NCI-H146 treated with DMSO at 0.1 percent for 48 hours (cell line): ENCODE data around the gene UNC13B.
"Not testable (repeated sequence)": the region's sequence is repeated elsewhere in the genome, so short reads cannot be mapped to it uniquely, and the experiment has no call there.

ENCODE experiments used
- DNase-seq: peaks from one replicate; lab custom pipeline; 2025; ENCODE audit not compliant: unreplicated experiment; lab: John Stamatoyannopoulos, UW

Gene UNC13B

GRCh38 chr9:35220659-35221338 is 59.0 kb downstream of the UNC13B start:
- no peak for DNase-seq

GRCh38 chr9:35225677-35226076 is 63.9 kb downstream of the UNC13B start:
- DNase-seq = no peak

DNA sequence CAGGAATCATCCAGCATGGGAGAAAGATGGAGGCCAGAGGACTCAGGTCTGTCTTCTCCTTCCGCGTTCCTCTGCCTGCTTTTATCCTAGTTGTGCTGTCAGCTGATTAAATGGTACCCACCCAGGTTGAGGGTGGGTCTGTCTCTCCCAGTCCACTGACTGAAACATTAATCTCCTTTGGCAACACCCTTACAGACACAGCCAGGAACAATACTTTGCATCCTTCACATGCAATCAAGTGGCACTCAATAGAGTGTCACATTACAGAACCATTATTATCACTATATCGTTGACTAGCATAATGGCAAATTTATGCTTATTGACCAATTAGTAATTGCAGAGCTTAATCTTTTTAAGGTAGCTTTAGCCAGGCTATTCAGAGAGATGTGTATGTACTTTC is 64.8 kb downstream of the UNC13B start:
- DNase-seq = peak; percentile 89

GRCh38 chr9:35227284-35227683 is 65.5 kb downstream of the UNC13B start:
- DNase-seq = no peak

GRCh38 chr9:35229066-35229778 is 67.4 kb downstream of the UNC13B start:
- DNase-seq = no peak

DNA sequence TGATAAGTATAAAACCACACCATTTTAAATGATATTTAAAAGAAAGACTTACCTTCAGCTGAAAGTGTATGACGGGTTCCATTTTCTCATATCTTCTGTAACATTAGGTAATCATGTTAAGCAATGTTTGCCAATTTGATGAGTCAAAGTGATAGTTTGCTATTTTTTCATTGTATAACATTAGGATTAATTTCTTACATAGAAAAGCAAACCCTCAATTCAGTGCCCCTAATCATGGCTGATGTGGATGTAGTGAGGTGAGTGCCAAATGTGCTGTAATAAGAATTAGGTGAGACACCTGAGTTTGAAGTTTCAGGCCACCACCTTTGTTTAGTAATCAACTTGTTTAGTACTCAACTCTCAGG is 68.0 kb downstream of the UNC13B start:
- no peak for DNase-seq

- DNase-seq = peak; percentile 24
Measured at GRCh38 chr9:35232867-35233544, 71.2 kb downstream of the UNC13B start.

GRCh38 chr9:35236692-35237091 is 74.9 kb downstream of the UNC13B start:
- no peak for DNase-seq

- peak; percentile 29 for DNase-seq
Measured at GRCh38 chr9:35237311-35237710, 75.5 kb downstream of the UNC13B start.

DNA sequence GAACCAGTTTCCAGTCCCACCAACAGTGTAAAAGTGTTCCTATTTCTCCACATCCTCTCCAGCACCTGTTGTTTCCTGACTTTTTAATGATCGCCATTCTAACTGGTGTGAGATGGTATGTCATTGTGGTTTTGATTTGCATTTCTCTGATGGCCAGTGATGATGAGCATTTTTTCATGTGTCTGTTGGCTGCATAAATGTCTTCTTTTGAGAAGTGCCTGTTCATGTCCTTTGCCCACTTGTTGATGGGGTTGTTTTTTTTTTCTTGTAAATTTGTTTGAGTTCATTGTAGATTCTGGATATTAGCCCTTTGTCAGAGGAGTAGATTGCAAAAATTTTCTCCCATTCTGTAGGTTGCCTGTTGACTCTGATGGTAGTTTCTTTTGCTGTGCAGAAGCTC is 84.1 kb downstream of the UNC13B start:
- not testable (repeated sequence) for DNase-seq

DNA sequence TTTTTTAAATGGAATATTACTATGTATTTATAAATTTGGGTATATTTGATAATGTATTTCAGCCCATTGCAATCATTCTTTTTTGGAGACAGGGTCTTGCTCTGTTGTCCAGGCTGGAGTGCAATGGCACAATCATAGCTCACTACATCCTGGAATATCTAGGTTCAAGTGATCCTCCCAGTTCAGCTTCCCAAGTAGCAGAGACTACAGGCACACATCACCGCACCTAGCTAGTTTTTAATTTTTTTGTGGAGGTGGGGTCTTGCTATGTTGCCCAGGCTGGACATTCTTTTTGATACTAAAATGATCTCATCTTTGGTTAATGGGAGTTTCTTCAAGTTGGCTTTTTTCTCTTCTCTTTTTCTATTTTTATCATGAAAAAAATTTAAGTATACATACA is 91.3 kb downstream of the UNC13B start:
- DNase-seq = no peak

DNA sequence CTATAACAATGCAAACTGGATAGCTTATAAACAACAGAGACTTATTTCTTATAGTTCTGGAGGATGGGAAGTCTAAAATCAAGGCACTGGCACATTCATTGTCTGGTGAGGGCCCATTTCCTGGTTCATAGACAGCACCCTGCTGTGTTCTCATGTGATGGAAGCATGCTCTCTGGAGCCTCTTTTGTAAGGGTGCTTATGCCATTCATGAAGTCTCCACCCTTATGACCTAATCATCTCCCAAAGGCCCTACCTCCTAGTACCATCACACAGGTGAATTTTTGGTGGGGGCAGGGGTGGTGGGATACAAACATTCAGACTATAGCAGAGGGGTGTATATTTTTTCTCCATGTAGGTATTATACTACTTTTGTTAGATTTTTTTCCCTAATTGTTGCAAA is 92.4 kb downstream of the UNC13B start:
- DNase-seq = peak; percentile 62

- DNase-seq = no peak
Measured at GRCh38 chr9:35254984-35255857, 93.4 kb downstream of the UNC13B start.

- DNase-seq = no peak
Measured at GRCh38 chr9:35257986-35258659, 96.3 kb downstream of the UNC13B start.

- DNase-seq = peak; percentile 68
Measured at GRCh38 chr9:35258660-35259474, 97.1 kb downstream of the UNC13B start.

DNA sequence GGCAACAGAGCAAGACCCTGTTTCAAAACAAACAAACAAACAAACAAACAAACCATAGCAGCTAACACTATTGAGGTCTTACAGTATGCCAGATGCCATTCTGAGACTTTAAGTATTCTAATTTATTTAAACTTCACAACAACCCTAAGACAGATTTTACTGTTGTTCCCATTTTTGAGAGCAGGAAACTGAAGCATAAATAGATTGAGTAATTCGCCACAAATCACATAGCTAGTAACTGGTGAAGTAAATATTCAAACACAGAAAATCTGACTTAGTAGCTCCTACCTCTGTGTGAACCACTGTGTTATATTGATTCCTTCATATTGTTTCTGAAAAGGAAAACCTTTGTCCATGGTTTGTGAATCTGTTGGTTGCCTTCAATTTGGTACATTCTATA is 98.4 kb downstream of the UNC13B start:
- no peak for DNase-seq

DNA sequence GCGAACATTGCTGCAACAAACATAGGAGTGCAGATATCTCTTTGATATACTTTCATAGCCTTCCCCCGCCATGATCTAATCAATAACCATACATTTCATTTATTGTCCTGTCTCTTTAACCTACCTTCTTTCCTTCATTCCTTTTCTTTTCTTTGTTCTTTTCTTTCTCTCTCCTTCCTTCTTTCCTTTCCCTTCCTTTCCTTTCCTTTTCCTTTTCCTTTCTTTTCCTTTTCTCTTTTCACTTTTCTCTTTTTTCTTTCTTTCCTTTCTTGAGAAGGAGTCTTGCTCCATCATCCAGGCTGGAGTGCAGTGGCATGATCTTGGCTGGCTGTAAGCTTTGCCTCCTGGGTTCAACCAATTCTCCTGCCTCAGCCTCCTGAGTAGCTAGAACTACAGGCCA is 100.3 kb downstream of the UNC13B start:
- DNase-seq = no peak

DNA sequence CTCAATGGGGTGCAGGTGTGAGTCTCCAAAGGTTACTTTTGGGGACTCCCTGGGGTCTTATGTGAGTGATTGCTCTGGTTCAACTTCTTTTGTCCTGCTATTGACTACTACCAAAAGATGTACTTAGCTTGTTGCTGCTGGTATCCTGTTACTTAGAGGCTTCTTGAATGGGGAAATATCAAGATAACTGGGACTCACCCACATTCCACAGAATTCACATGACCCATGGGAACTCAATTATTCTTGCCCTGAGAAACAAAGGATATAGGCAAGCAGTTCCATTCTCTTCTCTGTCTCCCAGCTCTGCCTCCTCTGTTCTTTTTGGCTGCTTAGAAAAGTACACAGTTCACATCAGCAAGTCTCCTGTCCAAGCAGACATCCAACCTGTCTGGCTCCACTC is 105.9 kb downstream of the UNC13B start:
- no peak for DNase-seq

GRCh38 chr9:35269919-35270318 is 108.1 kb downstream of the UNC13B start:
- no peak for DNase-seq

- DNase-seq = no peak
Measured at GRCh38 chr9:35271637-35272036, 109.8 kb downstream of the UNC13B start.
